KMS-11 (cell line): ENCODE results near the gene ALG3.

Experiments
- H2AFZ ChIP-seq: fragments of 200-600 bp; sonication (generic); 2 replicates; pipeline ENCODE4 v1.6.1; 2016; ENCODE audit warnings: antibody characterized with exemption, mixed run types, low read depth
- H3K27ac ChIP-seq: fragments of 200-600 bp; sonication (generic); 2 replicates; pipeline ENCODE4 v1.6.1; 2016; ENCODE audit warnings: mild to moderate bottlenecking, mixed run types
- H3K27me3 ChIP-seq: fragments of 200-600 bp; sonication (generic); 2 replicates; pipeline ENCODE4 v1.6.1; 2017; ENCODE audit warnings: mild to moderate bottlenecking, low read depth, mixed run types, moderate library complexity; ENCODE audit not compliant: insufficient read depth
- H3K36me3 ChIP-seq: fragments of 200-600 bp; sonication (generic); 2 replicates; pipeline ENCODE4 v1.6.1; 2017; ENCODE audit warnings: mild to moderate bottlenecking, mixed run types; ENCODE audit not compliant: insufficient read depth
- H3K4me1 ChIP-seq: fragments of 200-600 bp; sonication (generic); 2 replicates; pipeline ENCODE4 v1.6.1; 2016; ENCODE audit warnings: mild to moderate bottlenecking, low read depth, mixed run types; ENCODE audit not compliant: poor library complexity, severe bottlenecking
- H3K4me2 ChIP-seq: fragments of 200-600 bp; sonication (generic); 2 replicates; pipeline ENCODE4 v1.7.0; 2016; ENCODE audit warnings: mild to moderate bottlenecking, mixed run types
- H3K4me3 ChIP-seq: fragments of 200-600 bp; sonication (generic); IDR thresholded peaks from 2 replicates; pipeline ENCODE4 v1.6.1; 2017; ENCODE audit warnings: low read depth, low read length, mixed read lengths; ENCODE audit not compliant: insufficient read depth
- H3K79me2 ChIP-seq: fragments of 200-600 bp; sonication (generic); 2 replicates; pipeline ENCODE4 v1.6.1; 2016; ENCODE audit warnings: low read depth, mixed run types; ENCODE audit not compliant: insufficient read depth
- H3K9ac ChIP-seq: fragments of 200-600 bp; sonication (generic); 2 replicates; pipeline ENCODE4 v1.6.1; 2016; ENCODE audit warnings: mild to moderate bottlenecking, mixed run types
- H4K20me1 ChIP-seq: fragments of 200-600 bp; sonication (generic); 2 replicates; pipeline ENCODE4 v1.6.1; 2016; ENCODE audit warnings: mild to moderate bottlenecking, mixed run types; ENCODE audit not compliant: insufficient read depth
- TF ChIP-seq, protein P1 (sequence below): fragments of 200-600 bp; sonication (generic); conservative IDR thresholded peaks from 2 replicates; pipeline ENCODE4 v1.6.1; 2017; ENCODE audit warnings: low read depth, mild to moderate bottlenecking, antibody characterized with exemption, low read length, moderate library complexity, mixed read lengths

Gene ALG3

DNA sequence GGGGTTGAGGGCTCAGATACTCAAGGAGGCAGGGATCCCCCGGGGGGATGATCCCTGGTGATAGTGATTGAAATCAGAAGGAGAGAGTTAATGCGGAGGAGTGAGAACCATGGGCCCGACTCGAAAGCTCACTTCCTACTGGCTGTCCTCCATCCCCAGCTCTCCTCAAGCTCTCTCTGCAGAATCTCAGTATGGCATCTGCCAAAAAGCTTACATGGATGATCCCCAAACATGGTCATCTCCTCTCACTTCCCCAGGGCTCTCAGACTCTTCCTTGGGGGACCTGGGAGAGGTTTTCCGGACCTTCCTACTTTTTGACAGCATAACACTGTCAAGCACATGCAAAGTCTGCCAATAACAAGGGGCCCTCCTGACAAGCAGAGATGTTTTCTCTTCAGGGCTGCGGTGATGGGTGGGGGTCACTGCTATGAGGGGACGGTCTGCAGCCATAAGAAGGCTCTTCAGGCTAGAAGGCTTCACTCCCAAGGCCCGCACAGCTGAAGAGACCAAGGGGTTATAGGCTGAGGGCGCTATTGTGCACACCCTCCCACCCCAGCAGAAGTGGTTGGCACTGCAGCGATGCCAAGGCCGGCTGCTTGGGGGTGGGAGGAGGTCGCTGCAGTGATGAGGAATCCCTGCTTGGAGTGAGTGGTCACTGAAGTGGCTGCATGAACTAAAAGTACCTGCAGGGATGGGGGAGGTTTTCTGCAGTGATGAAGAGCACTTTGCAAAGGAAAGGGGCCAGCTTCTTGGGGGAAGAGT lies 20.2 kb downstream of the ALG3 start:
- TF ChIP-seq, protein P1, sequence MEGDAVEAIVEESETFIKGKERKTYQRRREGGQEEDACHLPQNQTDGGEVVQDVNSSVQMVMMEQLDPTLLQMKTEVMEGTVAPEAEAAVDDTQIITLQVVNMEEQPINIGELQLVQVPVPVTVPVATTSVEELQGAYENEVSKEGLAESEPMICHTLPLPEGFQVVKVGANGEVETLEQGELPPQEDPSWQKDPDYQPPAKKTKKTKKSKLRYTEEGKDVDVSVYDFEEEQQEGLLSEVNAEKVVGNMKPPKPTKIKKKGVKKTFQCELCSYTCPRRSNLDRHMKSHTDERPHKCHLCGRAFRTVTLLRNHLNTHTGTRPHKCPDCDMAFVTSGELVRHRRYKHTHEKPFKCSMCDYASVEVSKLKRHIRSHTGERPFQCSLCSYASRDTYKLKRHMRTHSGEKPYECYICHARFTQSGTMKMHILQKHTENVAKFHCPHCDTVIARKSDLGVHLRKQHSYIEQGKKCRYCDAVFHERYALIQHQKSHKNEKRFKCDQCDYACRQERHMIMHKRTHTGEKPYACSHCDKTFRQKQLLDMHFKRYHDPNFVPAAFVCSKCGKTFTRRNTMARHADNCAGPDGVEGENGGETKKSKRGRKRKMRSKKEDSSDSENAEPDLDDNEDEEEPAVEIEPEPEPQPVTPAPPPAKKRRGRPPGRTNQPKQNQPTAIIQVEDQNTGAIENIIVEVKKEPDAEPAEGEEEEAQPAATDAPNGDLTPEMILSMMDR = no peak
- H3K79me2 ChIP-seq = no peaks in the 10 kb centered on the region
- H3K4me2 ChIP-seq = peak overlapping the region; percentile 94
- H3K36me3 ChIP-seq = no peaks in the 10 kb centered on the region
- peak overlapping the region; percentile 24 for H3K4me3 ChIP-seq
- no peaks in the 10 kb centered on the region for H3K4me1 ChIP-seq
- H3K27ac ChIP-seq = no peak overlapping the region
- H2AFZ ChIP-seq = no peak overlapping the region; the same call in 1 of the 2 replicates
- no peaks in the 10 kb centered on the region for H4K20me1 ChIP-seq
- no peak overlapping the region for H3K9ac ChIP-seq
- H3K27me3 ChIP-seq = peaks cover 32% of the 10 kb centered on the region

DNA sequence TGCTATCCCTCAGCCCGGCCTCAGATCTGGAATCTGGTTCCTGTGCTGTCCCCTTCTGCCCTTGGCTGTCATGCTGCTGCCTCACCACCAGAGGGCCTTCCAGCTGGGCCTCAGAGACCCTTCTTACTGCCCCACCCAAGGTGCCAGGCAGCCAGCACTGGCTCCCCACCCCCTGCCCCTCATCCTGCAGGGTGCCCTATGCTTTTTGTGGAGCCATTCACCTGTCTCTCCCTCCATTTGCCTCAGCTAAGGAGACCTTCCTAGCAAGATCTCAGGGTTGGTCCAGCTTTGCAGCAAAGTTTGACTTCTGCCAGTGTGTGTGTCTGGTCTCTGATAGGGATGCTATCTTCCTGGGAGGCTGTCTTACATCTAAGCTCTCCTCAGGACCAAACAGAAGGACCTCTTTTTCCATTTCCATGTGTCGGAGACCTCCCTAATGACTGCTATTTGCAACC lies 21.3 kb downstream of the ALG3 start:
- Histone ChIP-seq H3K36me3 (no peaks in the 10 kb centered on the region), H3K4me3 (no peak overlapping the region), H3K4me1 (no peaks in the 10 kb centered on the region), H3K79me2 (no peaks in the 10 kb centered on the region), H4K20me1 (no peaks in the 10 kb centered on the region), H2AFZ (no peak overlapping the region), H3K27ac (no peak overlapping the region), H3K27me3 (peaks cover 31% of the 10 kb centered on the region), H3K4me2 (no peak overlapping the region), H3K9ac (no peak overlapping the region)
- TF ChIP-seq, protein P1 = peak; percentile 97

DNA sequence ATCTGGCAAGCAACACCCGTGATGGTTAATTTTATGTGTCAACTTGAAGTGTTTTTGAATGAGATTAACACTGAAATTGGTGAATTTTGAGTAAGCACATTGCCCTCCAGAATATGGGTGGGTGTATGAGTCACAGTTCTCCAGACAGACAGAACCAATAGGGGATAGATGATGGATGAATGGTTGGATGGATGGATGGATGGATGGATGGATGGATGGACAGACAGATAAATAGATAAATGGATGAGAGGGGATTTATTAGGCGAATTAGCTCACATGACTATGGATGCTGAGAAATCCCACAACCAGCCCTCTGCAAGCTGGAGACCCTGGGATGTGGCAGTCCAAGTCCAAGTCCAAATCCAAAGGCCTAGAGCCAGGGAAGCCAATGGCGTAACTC lies 24.8 kb downstream of the ALG3 start:
- Histone ChIP-seq H4K20me1 (no peaks in the 10 kb centered on the region), H3K36me3 (no peaks in the 10 kb centered on the region), H2AFZ (no peak overlapping the region), H3K9ac (no peak overlapping the region), H3K4me1 (no peaks in the 10 kb centered on the region), H3K27ac (no peak overlapping the region), H3K27me3 (peaks cover 9% of the 10 kb centered on the region), H3K4me2 (no peak overlapping the region), H3K79me2 (no peaks in the 10 kb centered on the region), H3K4me3 (no peak overlapping the region)
- TF ChIP-seq, protein P1 = no peak

DNA sequence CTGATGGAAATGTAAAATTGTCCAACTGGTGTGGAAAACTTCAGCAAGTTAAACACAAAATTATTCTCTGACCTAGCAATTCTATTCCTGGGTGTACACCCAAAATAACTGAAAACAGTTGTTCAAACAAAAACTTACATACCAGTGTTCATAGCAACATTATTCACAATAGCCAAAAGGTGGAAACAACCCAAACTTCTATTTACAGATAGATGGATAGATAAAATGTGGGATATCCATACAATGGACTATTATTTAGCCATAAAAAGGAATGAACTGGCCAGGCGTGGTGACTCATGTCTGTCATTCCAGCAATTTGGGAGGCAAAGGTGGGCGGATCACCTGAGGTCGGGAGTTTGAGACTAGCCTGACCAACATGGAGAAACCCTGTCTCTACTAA lies 26.2 kb downstream of the ALG3 start:
- TF ChIP-seq, protein P1 = no peak
- Histone ChIP-seq H3K4me2 (no peak overlapping the region), H3K27me3 (no peaks in the 10 kb centered on the region; the same call in 1 of the 2 replicates), H3K9ac (no peak overlapping the region), H3K36me3 (no peaks in the 10 kb centered on the region), H3K79me2 (no peaks in the 10 kb centered on the region), H3K27ac (no peak overlapping the region), H4K20me1 (no peaks in the 10 kb centered on the region), H3K4me3 (no peak overlapping the region), H2AFZ (no peak overlapping the region), H3K4me1 (no peaks in the 10 kb centered on the region)
